ENCODE data around the gene AKAP7.
A peak's percentile ranks its signal among the peaks of the same experiment; 100 is the strongest.
"Not testable (repeated sequence)": the region's sequence is repeated elsewhere in the genome, so short reads cannot be mapped to it uniquely, and the experiment has no call there.

Gene AKAP7

DNA sequence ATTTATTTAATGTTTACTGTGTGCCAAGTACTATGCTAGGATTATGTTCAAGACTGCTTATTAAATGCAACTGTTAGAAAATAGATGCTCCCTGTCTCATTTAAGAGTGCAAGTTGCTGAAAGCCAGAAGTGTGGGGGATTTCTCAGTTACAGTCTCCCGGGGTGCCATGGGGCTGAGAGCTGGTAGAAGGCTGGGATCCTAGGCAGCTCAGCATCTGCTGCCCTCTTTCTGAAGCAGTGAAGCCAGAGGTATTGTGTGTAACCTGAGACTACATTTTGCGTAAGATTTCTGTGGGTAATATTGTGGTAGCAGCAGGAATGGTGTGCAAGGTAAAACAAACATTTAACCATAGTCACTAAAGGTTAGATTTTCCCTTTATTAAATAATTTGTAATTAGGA, 120.6 kb downstream of the AKAP7 start:
- no peak for DNase-seq (ENCODE audit: low spot score)

DNA sequence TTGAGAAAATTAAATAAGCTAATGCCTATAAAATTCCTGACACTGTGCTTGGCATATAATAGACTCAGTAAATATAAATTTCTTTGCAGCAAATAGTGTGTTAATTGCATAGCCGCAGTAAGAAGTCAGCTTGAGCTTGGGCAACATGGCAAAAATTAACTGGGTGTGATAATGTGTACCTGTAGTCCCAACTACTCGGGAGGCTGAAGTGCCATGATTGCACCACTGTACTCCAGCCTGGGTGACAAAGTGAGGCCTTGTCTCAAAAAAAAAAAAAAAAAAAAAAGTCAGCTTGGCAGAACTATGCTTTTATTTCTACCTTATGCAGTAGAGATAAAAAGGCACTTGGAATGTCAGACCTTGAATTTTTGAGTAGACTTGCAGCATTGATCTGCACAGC, 121.8 kb downstream of the AKAP7 start:
- DNase-seq (ENCODE audit: low spot score): no peak

DNA sequence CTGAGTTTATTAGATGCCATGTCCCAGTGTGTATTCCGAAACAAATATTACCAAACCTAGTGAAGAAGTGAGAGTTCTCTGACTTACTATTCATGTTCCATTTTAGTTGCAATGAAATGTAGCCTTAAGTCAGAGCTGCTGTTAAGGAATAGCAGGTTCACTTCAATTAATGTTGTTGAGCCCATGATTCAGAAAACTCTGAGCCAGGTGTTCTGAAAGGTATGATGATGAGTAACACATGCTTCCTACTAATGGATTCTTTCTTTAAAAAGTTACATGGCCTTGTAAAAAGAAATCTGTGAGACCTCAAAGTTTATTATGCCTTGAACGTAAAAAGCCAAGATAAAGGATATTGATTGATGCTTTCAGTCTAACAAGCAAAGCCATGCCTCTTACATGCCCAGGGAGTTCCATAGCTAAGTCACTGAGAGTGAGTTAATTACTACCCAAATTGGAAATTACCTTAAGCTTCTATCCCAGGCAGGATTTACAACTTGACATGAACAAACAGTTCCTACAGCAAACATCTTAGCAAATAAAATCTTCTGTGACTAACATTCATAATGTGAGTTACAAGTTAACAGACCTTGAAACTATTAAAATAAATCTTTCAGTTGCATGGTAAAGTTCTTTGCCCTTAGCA, 122.9 kb downstream of the AKAP7 start:
- no peak for DNase-seq (ENCODE audit: low spot score)

DNA sequence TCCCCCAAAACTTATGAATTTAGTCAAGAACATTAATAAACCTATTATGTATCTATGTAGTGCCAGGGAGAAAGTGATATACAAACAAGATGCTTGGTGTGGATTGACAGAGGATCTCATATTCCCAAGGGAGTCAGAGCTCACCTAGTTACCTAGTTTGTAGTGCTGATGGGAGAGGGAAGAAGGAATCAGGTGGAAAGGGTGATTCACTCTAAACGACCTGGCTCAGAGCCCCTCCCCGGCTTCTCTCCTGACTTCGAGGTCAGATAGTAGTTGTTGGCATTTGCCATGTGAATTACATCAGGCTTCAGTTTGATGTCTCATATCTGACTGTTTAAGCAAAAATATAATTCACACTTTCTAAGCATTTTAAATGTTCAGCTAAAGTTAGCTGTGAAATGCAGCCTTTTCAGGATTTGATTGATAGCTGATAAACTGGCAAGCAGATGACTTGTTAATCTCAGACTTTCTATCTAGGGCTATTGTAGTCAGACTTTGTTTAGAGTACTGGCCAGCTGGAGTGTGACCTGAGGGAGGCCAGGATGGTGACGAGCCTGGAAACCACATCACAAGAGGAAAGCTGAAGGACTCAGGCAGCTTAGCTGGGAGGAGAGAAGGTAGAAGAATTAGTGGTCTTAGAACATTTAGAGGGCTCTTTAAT, 123.7 kb downstream of the AKAP7 start:
- DNase-seq (ENCODE audit: low spot score): no peak

DNA sequence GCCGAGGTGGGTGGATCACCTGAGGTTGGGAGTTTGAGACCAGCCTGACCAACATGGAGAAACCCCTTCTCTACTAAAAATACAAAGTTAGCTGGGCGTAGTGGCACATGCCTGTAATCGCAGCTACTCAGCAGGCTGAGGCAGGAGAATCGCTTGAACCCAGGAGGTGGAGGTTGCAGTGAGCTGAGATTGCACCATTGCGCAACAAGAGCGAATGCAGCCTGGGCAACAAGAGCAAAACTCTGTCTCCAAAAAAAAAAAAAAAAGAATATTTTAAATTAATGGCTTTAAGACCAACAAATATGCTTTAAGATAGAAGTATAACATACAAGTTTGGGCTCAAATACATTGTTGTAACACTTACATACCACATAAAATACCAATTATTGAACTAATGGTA, 125.7 kb downstream of the AKAP7 start:
- DNase-seq (ENCODE audit: low spot score): not testable (repeated sequence)

DNA sequence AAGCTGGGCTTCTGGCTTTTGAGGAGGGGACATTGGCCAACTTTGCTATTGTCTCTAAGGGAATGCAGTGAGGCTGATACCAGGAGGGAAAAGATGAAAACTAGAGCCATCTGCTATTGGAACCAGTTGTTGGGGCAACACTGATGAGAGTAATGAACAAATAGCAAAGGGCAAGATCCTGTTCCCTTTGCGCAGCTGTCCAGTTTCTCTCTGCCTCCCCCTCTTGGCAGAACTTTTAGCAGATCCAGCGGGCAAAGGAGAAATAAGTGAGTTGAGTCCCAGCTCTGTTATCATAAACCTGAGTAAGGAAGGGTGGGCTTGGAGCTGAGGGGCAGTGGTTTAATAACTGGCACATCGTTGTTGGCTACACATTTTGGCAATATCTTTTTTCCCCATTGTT, 126.8 kb downstream of the AKAP7 start:
- no peak for DNase-seq (ENCODE audit: low spot score)

DNA sequence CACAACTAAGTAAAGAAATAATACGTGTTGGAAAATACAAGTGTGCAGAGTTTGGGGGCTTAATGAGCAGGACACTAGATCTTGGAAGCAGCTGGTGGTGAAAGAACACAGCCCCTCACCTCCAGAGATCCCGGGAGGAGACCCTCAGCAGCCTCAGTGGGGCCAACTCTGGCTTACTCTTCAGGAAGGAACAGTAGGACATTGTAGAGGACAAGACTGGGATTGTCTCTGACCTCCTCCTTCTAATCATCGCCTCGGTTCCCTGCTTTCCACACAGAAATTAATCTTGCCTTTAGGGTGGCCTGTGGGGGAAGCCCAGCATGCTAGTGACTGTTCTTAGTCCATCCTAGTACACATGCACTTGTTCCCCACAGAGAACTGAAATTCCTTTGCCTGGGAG, 130.7 kb downstream of the AKAP7 start:
- no peak for DNase-seq (ENCODE audit: low spot score)

DNA sequence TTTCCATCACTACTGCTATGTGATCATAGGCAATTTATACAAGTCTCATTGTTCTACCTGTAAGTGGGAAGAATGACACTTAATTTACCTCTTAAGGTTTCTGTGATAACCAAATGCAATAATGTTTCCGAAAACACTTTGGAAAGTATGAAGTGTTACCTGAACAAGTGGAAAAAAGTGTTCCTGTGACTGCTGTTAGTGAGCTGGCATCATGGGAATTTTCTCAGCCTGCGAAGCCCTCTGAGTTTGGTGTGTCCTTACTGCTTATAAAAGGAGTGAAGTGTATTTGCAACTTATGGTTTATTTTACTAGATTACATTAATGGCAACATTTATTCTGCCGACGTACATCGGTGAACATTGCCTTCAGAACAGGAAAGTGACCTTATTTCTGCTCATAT, 133.0 kb downstream of the AKAP7 start:
- DNase-seq (ENCODE audit: low spot score): no peak

DNA sequence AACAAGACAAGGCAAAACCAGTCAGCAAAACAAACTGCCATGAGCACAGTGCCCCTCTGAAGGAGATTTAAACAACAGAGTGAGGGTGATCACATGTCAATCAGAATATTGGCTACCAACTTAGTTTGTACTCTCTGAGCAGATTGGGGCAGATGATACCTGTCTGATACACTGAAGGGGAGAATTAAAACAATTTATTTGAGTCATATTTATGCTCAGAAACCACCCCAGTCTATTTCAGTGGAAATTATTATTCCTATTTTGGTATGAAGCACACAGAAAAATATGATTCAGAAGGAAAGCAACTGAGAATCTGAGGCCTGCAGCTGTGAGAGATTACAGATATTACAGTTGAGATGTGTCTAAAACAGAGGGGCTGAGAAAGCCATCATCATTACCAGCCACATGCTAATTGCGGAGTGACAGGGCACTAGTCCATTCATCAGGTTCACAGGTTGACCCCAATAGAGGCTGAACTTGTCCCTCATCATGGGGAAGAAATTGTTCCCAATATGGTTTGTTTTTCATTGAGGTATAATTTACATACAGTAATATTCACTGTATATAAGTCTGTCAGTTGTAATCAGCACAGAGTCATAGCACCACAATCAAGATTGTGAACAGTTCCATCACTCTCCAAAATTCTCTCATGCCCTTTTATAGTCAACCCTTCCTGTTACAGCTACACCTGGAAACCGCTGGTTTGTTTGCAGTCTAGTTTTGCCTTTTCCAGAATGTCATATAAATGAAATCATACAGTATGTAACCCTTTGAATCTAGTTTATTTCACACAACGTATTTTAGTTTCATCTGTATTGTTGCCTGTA, 134.5 kb downstream of the AKAP7 start:
- DNase-seq (ENCODE audit: low spot score): no peak

DNA sequence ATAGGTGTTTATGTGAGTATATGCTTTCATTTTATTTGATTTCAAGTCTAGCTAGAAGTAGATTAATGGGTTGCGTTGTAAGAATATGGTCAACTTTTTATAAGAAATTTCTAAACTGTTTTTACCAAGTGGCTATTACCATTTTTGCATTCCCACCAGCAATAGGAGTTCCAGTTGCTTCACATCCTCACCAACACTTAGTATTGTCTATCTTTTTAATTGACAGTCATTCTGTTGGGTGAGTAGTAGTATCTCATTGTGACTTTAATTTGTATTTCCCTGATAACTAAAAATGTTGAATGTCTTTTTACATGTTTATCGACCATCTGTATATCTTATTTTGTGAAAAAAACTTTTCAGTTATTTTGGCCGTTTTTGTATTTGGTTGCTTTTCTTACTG, 135.3 kb downstream of the AKAP7 start:
- no peak for DNase-seq (ENCODE audit: low spot score)

DNA sequence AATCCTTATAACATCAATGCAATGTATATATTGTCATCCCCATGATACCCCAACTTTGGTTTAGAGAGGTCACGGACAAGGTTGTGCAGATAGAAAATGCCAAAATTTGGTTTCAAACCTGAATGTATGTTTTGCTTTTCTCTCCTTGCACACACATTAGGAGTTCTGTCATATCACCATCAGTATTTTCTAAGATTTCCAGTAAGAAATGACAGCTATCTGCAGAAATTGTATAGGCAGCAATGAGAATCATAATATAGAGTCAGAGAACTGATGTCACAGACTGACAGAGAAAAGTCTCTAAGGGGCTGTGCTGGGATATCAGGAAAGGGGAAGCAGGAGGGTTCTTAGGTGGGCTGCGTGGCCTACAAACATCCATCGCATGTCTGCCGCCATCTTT, 140.0 kb downstream of the AKAP7 start:
- DNase-seq (ENCODE audit: low spot score): no peak

DNA sequence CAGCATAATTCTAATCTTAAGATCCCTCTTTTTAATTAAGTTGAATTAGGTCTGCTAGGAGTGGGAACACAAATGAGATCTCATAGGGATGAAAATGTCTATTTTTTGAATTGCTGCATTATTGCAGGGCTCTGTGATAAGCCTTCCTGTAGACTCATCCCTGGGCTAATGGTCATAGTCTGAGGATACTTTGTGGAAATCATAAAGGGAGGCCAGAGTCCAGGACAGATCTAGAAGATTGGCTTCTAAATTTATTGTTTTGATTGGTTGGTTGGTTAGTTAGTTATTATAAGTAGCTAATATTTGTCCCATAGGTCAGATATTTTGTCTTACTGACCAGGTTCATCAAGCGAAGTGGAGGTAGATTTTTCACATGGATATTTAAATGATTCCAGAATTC, 142.3 kb downstream of the AKAP7 start:
- DNase-seq (ENCODE audit: low spot score): no peak

DNA sequence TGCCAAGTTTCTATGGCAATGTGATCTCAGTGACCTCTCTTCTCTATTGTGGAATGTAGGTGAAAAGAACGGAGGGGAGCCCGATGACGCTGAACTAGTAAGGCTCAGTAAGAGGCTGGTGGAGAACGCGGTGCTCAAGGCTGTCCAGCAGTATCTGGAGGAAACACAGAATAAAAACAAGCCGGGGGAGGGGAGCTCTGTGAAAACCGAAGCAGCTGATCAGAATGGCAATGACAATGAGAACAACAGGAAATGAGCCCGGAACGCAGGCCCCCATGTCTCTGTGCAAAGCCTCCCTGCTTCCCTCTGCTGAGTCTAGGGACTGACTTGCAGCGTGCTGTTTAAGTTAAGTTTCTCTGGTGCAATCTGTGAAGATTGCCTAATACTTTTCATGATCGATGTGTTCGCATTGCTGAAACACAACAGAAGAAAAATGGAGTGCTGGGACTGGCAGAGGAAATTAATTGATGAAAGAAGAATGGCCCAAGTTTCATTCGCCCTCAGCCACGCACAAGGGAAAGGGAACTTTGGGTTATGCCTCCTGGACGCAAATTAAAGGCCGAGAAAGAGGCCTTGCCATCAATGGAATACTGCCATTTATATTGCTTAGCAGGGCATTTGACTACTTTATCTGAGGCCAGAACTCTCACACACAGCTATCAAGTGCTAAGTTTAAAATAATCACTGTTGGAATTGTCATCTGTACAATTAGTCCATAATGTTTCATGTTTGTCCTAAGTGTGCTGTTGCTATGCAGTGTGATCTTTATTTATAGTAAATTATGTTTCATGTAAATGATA, 146.4 kb downstream of the AKAP7 start:
- peak; percentile 32 for DNase-seq (ENCODE audit: low spot score)

DNA sequence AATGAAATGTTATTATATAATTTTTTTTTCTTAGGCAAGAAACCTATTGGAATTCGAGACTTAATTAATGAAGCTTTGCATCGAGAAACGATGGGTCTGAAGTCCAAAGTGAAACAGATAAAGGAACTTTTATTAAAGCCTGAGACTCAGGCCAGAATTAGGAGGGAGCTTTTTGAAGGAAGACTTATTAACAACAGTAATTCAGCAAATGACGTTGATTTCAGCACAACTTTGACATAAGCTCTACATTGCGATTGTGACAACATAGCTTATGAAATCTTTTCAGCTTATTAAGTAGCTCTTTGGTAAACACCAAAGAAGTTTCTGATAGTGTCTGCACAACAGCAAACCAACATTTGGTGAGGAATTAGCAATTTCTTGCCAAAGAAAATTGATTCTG, 147.1 kb downstream of the AKAP7 start:
- DNase-seq (ENCODE audit: low spot score): no peak

DNA sequence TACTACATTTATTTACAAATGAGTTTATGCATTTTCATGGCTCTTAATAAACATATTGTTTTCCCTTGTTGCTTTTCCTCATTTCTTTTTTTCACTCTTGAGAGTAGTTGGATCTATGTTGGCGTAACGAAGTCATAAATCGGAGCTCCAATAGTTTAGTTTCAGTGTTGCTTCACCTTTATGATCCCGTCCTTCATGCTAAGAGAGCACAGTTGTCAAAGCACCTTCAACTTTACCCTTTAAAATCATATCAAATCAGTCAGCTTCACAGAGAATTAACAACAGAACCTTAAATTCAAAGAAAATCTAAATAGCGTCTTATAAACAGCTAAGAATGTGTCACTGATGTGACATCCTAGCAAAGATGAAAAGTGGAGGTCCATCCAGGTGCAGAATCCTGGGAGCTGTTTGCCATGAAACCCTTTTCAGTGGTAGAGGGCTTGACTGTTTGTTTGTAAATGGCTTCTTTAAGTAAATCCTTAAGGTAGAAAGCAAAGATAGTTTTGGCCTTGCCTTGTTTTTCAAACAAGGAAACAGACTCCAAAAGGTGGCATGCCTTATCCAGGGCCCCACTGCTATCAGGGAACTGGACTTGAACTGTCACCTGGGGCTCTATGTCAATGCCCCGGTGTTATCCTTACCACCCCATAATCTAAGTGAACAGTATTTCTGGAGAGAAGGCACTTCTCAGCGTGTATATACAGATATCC, 148.4 kb downstream of the AKAP7 start:
- DNase-seq (ENCODE audit: low spot score): no peak

DNA sequence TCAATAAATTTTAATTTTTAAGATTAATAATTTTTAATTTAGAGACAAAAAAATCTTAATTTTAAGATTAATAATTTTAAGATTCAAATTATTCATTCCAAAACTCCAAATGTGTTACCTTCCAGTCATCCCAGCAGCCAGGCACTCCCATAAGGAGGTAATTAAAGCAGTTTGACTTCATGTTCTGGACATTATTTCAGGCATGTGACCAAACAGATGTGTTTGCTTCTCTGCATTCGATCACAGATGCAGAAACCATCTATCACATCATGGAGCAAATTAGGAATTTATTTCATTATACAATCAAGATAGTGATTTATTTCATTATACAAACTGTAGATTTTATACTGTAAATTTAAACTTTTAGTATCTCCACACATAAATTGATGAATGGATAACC, 150.3 kb downstream of the AKAP7 start:
- DNase-seq (ENCODE audit: low spot score): no peak

DNA sequence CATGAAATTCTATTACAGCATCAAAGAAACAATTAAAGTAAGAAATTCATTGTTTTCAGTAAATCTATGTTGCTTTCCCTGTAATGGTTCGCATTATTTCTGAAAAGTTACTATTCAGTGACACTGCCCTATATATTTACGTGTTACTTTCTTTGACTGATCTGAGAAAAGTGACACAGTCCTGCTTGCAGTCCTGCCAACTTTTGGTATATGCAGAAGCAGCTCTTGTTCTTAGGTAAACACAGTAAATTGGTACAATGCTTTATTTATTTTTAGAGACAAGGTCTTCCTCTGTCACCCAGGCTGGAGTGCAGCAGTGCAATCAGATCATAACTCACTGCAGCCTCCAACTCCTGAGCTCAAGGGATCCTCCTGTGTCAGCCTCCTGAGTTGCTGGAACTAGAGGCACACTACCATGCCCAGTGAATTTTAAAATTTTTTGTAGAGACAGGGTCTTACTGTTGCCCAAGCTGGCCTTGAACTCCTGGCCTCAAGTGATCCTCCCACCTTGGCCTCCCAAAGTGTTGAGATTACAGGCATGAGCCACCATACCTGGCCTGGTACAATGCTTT, 151.3 kb downstream of the AKAP7 start:
- no peak for DNase-seq (ENCODE audit: low spot score)

DNA sequence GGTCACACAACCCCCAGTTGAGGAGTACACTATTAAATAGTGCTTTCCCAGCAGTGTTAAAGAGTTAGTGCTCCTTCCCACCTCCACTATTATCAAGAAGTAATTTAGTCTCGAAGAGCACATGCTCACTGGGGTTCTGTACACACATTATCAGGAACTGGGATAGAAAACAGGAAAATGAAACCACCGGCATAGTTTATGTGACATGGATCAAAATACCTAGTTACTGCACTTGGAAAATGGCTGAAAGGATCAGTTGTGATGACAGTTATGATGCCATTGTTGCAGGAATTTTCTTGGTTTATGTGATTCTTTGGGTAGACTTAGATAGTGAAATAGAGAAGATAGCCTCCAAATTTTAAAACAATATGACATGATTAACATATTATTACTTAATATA, 152.9 kb downstream of the AKAP7 start:
- DNase-seq (ENCODE audit: low spot score): no peak

DNA sequence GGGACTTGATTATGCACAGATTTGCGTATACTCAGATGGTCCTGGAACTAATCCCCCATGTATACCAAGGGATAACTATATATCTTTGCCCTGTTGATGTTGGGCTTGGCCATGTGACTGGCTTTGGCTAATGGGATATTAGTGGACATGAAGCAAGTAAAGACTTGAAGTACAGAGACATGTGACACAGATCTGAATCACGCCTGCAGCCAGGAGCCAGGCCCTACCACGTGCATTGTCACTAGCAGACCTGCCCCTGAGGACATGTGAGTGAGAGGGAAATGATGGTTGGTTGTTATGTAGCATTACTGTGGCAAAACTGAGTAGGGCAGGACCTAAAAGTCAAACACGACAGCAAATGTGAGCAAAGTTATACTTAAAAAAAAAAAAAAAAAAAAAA, 155.7 kb downstream of the AKAP7 start:
- DNase-seq (ENCODE audit: low spot score): no peak

DNA sequence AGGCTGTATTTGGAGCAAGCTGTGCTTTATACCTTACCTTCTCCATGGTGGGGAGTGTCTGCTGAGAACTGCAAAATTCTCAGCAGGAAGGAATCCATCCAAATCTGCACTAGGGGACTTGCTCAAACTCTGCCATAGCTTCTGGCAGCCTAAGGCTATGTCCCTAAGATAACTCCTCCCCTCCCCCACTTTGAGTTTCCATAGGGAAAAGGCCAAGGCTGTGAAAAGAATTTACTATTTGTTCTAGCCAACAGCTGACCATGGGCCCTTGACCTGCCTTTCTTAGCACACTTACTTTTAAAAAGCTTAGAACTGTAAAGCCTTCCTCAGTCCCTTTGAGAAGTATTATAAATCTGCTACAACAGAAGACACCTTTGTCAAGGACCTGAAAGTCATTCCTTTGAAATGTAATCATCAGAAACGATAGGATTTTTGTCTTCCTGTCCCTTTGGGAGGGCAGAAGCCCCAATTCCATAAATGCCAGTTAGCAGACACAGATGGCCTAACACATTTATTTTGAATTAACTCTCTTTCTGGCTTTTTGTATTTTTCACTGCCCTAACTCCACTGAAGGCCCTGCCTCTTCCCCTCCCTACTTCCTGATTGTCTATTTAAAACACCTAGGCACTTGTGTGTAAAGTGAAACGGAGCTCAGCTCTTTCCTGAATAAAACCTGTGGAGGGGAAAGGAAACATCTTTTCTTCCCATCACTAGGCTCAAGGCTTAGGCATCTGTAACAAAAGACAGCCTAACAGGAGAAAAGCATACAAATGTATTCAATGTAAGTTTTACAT, 157.1 kb downstream of the AKAP7 start:
- no peak for DNase-seq (ENCODE audit: low spot score)

DNA sequence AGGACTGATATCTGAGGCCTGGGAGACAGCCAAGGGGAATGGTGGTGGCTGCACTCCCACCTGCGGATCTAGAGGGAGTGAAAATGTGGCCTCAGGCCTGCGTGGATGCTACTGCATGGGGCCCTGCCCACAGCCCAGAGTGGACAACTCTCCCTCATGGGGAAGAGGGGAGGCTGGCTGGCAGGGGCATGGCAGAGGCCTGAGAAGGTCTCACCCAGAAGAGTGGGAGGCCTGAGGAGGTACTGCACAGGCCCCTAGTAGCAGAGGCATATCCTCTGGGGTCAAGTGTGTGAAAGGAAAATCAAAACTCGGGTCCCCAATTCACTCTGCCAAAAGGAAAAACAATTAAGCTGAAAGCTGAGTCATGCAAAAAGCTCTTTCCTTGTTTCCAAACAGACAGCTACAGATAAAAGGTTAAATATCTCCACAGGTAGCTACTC, 158.2 kb downstream of the AKAP7 start:
- no peak for DNase-seq (ENCODE audit: low spot score)

Measured in HuH-7.5 (cell line).